LNCaP clone FGC (cell line): ENCODE results near the gene FBXW2.
A peak's percentile ranks its signal among the peaks of the same experiment; 100 is the strongest.

Experiments
- DNase-seq: peaks from one replicate; pipeline ENCODE4 v3.0.0-alpha.2; 2011; ENCODE audit warnings: low read depth
- H3K4me3 ChIP-seq: 2 replicates; pipeline ENCODE4 v1.5.1; 2011; ENCODE audit warnings: mild to moderate bottlenecking, low read depth, low read length, control low read depth
- CTCF ChIP-seq: IDR thresholded peaks from 2 replicates; pipeline ENCODE4 v1.5.1; 2012; ENCODE audit warnings: mild to moderate bottlenecking; ENCODE audit not compliant: control insufficient read depth, insufficient read depth; ENCODE audit errors: extremely low read depth

Gene FBXW2

DNA sequence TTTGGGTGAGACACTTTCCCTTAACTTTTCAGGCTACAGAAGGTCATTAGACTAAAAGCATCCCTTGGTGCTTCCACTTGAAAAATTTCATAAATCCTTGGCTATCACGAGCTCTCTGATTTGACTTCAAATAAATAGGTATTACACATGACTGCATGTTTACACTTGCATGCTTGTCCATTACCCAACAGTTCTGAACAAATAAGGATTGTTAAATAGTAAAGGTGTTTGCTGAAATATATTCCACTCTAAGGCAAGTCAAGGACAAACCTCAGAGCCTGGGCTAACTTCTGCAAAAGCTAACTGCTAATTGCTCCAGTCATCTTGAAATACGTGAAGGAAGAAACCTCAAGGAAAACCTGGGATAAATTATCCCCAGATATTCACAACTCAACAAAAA lies 14.5 kb downstream of the FBXW2 start:
- TF ChIP-seq CTCF: no peak
- DNase-seq: peak; percentile 71
- no peak overlapping the region for H3K4me3 ChIP-seq

- H3K4me3 ChIP-seq: no peak overlapping the region
- DNase-seq: no peak
- no peak for TF ChIP-seq CTCF
Observed at GRCh38 chr9:120777229-120777628, 16.0 kb downstream of the FBXW2 start.

DNA sequence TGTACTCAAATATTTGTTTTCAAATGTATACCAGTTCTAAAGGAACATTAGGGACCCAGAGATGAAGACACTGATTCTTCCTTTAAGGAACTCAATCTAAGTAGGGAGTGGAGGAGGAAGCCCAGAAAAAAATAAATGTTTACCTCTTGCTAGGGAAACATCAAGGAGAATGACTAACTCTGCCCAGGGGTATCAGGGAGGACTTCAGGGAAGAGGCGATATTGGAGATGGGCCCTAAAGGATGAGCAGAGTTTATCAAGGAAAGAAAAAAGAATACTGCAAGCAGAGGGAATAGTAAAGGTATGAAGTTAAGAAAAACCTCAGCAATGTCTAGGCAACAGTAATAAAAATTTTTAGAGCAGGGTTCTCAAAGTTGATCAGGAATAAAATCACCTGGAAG lies 16.4 kb downstream of the FBXW2 start:
- H3K4me3 ChIP-seq: no peak overlapping the region
- no peak for TF ChIP-seq CTCF
- DNase-seq: peak; percentile 75

GRCh38 chr9:120775859-120776258 lies 17.4 kb downstream of the FBXW2 start:
- no peak for TF ChIP-seq CTCF
- DNase-seq: no peak
- no peak overlapping the region for H3K4me3 ChIP-seq

GRCh38 chr9:120774719-120775118 lies 18.5 kb downstream of the FBXW2 start:
- no peak for TF ChIP-seq CTCF
- DNase-seq: no peak
- no peak overlapping the region for H3K4me3 ChIP-seq

DNA sequence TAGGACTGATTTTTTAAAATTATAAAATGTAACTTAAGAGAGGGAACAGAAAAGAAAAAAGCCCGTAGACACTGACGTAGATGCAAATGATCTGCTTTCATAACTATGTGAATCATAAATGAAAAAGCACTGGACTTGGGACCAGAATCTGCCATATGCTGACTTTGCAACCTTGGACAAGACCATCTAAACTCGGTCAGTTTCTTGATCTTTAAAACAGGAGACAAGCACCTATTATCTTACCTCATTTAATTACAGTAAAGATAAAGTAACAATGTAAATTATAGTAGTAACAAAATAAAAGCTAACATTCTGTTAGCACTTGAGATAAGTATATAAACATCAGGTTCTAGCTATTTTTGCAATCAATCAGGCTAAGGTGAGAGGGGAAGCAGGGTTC lies 20.0 kb downstream of the FBXW2 start:
- TF ChIP-seq CTCF: no peak

GRCh38 chr9:120770931-120771330 lies 22.3 kb downstream of the FBXW2 start:
- H3K4me3 ChIP-seq: no peak overlapping the region
- TF ChIP-seq CTCF: no peak
- no peak for DNase-seq

More for the DNA sequence above, 20.0 kb downstream of the FBXW2 start:
- DNase-seq: no peak
- no peak overlapping the region for H3K4me3 ChIP-seq
